GM19467 (cell line): ENCODE results near the gene CADM4.
"Not testable (repeated sequence)": the region's sequence is repeated elsewhere in the genome, so short reads cannot be mapped to it uniquely, and the experiment has no call there.

ENCODE experiments used
- ATAC-seq: cut with Tn5 transposase; IDR thresholded peaks from one replicate; pipeline ENCODE4 v1.9.1; 2021; ENCODE audit warnings: mild to moderate bottlenecking, moderate library complexity; ENCODE audit not compliant: unreplicated experiment

The CADM4 gene

DNA sequence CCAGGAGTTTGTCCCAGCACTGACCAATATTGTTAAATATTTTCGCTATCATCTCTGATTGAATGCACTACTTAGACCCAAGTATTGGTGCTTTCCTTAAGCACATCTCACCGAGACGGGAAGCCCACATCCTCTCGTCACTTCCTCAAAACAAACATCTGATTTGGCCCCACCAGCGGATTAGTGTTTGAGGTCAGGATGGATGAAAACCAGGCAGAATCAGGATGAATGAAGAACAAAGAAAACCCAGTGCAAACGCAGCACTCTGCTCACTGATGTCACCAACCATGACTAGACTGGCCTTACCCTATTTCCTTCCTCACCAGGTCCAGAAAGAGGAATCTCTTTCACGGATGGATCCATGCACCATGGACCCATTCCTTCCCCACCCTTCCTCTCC, 24.4 kb upstream of the CADM4 start:
- ATAC-seq = no peak

DNA sequence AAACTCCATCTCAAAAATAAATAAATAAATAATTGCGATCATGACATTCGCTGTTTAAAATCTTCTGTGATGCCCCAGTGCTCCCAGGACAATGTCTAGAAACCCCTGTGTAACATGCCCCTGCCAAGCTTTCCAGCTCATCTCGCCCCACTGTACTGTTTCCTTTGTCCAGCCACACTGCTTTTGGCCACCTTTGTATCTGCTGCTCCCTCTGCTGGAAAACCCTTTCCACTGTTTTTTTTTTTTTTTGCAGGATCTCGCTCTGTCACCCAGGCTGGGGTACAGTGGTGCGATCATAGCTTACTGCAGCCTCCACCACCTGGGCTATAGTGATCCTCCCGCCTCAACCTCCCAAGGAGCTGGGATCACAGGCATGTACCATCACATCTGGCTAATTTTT, 22.8 kb upstream of the CADM4 start:
- ATAC-seq = no peak

DNA sequence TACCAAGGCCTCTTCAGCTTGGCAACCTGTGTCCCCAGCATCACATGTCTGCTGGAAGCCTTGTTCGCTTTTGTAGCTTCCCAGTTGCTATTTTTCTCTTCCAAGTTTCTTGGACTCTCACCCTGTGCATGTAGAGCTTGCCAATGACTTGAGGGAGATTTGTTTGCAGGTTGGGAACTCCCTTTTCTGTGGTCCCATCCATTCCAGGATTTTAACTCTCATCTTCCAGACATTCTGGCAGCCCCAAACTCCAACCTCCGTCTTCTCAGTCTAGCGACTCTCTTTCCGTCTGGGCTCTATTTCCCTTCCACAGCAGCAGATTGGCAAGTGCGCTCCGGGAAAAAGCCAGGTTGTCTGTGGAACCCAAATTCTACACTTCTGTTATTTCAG, 21.3 kb upstream of the CADM4 start:
- no peak for ATAC-seq

DNA sequence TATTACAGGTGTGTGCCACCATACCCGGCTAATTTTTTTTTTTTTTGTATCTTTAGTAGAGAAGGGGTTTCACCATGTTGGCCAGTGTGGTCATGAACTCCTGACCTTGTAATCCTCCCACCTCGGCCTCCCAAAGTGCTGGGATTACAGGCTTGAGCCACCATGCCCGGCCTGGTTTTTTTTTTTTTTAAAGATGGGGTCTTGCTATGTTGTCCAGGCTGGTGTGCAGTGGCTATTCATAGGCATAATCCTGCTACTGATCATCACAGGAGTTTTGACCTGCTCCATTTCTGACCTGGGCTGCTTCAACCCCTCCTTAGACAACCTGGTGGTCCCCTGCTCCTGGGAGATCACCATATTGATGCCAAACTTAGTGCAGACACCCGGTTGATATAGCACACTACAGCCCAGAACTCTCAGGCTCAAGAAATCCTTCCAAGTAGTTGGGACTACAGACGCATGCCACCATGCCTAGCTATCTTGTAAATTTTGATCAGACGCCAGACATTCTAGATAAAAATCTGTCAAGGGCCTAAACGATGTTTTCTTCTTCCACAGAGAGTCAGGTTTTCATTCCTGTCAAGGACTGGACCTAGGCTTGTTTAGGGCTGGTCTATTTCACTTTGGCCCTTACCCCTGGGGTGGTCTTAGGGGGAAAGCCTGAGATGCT, 20.8 kb upstream of the CADM4 start:
- no peak for ATAC-seq

DNA sequence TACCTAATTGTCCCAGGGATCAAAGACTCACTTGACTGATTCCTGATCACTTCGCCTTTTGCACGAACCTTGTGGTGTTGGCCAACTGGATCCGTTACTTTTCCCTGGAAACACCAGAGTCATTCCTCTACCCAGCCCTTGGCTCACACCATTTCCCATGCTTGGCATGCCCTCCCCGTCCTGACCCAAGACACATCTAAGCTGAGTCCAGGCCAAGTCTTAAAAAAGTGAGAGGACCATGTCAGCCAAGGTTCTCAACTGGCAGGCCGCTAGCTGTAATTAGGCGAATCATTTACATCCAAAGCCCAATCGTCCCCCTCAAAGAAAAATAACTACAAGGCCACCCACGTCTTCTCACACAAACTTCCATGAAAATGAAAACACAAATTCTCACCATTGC, 18.8 kb upstream of the CADM4 start:
- ATAC-seq = no peak

DNA sequence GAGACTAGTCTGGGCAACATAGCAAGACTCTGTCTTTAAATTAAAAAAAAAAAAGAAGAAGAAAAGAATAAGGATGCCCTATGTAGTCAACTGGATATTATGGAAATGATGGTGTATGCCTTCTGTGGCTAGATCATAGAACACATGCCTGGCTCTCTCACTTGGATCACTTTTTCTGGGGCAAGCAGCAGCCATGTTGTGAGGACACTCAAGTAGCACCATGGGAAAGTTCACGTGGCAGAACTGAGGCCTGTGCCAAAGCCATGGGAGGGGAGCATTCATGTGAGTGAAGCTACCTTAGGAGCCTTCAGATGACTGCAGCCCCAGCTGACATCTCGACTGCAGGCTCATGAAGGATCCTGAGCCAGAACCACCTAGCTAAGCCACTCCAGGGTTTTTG, 18.4 kb upstream of the CADM4 start:
- ATAC-seq = no peak

DNA sequence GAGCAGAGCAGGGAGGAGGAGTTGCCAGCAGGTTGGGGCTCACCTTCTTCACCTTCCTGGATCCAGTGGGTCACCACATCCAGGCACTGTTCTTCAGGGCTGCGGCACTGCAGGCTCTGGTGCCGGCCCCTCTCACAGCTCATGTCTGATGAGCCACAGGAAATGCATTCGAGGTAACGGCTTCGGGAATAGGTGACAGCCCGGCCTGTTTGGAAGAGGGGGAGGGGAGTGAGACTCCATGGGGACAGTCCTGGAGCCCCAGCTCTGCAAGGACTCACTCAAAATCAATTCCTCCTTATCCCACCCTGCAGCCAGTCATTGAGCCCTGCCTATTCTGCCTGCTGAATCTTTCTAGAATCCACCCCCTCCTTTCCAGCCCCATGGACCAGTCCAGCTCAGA, 16.8 kb upstream of the CADM4 start:
- ATAC-seq = no peak

DNA sequence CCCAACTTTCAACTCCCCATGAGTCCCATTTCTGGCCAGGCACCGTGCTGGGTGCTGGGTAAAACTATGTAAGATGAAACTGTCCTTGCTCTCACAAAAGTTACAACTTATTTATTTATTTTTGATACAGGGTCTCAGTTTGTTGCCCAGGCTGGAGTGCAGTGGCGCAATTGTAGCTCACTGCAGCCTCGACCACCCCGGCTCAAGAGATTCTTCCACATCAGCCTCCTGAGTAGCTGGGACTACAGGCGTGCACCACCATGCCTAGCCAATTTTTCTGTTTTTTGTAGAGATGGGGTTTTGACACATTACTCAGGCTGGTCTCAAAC, 12.9 kb upstream of the CADM4 start:
- ATAC-seq = no peak

DNA sequence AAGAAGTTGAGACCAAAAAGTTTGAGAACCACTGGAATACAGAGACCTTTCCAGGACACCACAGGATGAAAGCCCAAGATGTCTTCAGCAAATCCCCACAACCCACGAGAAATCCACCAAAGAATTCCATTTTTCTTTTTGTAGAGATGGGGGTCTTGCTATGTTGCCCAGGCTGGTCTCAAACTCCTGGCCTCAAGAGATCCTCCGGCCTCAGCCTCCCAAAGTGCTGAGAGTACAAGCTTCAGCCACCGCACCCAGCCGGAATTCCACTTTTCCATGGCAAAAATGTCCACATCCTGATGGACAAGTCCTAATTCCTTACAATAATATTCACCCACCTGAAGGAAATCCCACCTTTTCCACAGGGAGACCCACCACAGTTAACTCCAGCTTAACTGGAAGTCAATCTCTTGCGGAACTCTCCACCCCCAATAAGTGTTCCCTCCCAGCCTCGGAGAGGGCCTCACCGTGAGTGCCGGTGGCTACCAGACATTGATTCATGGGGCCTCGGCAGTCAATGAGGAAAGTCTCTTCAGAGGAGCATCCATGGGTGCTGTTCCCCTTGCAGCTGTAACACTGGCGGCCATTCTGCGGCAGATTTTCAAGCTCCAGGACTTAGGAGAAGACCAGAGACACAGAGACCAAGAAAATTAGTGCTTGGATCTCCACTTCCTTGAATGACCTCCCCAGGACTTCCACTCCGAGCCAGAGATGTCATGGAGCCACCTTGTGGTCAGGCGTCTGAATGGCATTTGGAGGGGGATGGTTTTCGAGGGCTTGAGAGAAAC, 12.3 kb upstream of the CADM4 start:
- no peak for ATAC-seq

DNA sequence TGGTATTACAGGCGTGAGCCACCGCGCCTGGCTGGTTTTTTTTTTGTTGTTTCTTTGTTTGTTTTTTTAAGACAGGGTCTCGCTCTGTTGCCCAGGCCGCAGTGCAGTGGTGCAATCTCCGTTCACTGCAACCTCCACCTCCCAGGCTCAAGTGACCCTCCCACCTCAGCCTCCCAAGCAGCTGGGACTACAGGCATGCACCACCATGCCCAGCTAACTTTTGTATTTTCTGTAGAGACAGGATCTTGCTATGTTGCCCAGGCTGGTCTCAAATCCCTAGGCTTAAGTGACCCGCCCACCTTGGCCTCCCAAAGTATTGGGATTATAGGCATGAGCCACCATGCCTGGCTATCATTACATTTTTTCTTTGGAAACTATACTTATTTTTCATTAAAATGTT, 10.6 kb upstream of the CADM4 start:
- ATAC-seq = not testable (repeated sequence)

DNA sequence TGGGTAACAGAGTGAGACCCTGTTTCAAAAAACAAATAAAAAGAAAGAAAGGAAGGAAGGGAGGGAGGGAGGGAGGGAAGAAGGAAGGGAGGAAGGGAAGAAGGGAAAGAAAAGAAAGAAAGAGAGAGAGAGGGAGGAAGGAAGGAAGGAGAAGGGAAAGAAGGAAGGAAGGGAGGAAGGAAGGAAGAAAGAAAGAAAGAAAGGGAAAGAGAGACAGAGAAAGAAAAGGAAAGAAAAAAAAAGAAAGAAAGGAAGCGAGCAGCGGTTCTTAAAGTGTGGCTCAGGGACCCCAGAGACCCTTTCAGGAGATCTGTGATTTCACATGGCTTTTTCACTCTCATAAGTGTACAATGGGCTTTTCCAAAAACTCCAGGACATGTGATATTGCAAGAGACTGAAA, 9.9 kb upstream of the CADM4 start:
- ATAC-seq = no peak

DNA sequence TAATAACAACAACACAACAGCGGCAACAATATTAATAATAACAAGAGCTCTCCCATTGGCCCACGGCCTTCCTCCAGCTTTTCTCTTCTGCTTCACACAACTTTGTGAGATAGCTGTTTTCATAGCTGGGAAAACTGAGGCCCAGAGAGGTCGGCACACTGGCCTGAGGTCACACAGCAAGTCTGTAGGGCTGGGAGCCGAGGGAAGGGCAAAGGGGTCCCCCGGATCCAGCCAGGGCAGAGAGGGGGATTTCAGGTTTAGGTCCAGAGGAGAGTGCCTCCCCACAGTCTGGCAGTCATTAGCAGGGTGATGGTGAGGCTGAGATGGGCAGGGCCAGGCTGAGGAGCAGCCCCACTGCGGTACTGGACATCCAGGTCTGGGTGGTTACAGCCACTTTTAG, 9.0 kb upstream of the CADM4 start:
- no peak for ATAC-seq

DNA sequence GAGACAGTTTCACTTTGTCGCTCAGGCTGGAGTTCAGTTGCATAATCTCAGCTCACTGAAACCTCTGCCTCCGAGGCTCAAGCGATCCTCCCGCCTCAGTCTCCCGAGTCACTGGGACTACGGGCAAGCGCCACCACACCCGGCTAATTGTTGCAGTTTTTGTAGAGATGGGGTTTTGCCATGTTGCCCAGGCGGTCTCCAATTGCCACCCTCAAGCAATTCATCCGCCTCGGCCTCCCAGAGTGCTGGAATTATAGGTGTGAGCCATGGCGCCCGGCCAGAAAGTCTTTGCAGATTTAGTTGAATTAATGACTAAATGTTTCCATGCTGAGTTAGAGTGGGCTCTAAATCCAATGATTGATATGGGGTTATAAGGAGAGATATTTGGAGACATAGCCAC, 4.5 kb upstream of the CADM4 start:
- ATAC-seq = no peak

DNA sequence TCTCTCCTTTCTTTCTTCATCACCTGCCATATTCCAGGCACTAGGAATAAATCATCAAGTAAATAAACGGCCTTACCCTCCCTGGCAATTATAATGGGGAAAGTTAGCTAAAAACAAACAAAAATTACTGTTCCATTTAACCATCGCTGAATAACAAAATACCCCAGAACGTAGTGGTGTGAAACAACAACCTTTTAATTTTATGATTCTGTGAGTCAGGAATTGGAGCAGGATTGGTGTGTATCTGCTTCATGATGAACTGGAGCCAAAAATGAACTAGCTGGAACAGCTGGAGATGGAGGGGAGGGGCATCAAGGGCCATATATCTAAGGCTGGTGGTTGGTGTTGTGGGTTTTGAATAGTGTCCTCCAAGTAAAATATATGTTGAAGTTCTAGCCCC, 3.7 kb upstream of the CADM4 start:
- no peak for ATAC-seq

DNA sequence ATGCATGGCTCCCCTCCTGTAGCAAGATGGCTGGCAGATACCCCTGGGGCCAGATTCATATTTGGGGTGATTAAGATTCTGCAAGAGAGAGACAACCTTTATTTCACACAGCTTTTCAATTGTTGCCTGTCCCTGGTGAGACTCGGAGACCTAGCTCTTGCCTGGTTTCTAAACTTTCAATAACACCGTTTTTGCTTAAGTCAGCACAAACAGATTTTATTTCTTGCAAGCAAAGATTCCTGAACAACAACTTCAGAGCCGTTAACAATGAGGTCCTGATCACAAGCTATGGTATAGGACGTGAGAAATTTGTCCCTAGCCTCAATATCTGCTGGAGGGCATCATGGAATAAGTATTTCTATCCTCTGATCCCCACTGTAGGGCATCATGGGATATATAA, 2.9 kb upstream of the CADM4 start:
- ATAC-seq = no peak

DNA sequence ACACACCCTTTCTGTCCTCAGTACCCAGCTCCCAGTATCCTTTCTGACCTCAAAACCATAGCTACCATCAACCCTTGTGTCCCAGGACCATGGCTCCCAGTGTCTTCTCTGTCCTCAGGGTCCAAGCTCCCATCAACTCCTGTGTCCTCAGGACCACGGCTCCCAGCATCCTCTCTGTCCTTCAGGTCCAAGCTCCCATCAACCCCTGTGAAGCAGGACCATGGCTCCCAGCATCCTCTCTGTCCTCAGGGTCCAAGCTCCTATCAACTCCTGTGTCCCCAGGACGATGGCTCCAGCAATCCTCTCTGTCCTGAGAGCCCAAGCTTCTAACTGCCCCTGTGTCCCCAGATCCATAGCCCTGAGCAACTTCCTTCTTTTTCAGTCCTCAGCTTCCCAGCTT, 1.7 kb upstream of the CADM4 start:
- ATAC-seq = no peak

DNA sequence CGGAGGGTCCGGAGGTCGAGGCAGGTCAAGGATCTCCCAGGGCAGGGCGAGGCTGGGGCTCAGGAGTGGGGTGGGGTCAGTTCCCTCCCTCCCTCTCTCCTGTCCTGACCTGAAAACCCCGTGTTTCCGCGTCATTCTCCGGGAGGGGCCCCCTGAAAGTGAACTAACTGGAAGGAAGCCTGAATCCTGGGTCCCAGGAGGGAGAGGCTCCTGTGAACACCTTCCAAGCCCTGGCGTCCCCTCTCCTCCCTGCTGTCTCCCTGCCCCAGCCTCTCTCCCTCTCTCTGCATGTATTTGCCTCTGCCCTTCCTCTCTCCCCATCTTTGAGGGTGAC, 741 bp upstream of the CADM4 start:
- no peak for ATAC-seq

DNA sequence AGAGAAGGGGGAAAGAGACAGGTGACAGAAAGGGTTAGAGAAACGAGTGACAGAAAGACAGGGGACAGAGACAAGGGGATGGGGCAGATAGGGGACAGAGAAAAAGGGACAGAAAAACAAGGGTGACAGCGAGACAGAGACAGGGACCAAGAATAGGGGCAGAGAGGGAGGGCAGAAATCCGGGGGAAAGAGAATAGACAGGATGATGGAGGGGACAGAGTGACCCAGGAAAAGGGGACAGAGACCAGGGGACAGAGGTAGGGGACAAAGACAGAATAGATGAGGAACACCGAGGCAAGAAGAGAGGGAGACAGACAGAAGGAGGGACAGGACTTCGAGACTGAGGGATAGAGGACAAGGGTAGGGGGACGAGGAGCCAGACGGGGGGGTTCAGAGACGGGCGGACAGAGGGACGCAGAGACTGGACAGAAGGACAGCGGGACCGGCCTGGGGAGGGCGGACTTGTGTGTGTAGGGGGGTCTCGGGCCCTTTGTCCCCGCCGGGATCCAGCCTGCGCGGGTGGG, 593 bp downstream of the CADM4 start:
- ATAC-seq = no peak

DNA sequence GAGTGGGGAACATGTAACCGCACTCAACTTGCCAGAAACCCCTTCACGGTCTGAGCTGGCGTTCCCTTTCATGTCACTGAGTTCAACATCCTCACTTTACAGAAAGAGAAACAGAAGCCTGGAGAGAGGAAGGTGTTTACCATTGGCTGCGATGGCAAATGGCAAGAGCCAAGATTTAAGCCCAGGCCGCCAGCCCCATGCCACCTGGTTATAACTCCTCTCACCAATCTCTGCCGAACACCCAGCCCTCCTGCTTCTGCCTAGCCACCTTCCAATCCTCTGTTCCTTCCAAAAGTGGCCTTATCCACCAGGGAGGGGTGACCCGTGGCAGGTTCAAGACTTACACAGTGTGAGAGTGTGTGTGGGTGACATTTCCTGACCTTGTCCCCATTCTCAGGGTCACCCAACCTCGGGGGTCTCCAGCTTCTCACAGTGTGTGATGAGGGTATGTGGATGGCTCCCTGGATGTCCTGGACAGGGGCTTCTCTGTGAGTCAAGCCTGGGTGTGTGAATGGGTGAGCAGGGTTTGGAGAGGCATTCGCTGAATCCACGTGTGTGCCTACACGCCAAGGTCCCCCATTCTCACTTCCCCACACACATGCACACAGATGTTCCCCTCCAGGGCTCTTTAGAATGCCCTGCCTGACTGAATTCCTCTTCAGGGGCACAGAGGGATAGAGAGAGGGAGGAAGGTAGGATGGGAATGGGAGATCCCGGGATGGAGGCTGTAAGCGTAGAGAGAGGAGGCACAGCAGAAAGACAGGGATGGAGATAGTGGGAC, 1.2 kb downstream of the CADM4 start:
- ATAC-seq = no peak

DNA sequence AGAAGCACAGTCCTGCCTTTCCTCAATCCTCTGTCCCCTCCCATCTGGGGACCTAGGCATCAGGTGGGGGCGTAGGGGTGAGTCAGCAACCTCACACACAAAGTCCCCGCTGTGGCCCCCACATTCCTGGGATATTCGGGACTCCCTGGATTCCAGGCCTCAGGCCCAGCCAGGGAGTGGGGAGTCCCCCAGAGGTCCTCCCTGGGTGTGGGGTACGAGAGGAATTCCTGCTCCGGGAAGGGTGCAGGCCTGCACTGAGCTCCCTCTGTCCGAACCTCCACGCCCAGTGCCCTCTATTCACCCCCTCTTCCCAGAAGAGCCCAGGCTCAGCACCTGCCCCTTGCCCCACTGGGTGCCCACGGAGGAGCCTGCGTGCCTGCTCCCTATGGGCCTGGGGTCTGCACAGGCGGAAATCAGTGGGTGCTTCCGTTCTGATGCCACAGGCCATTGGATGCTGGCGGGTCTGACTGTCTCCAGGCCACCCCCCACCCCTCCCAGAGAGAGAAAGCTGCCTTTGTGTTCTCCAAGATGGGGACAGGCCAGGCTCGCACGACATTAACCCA, 3.4 kb downstream of the CADM4 start:
- ATAC-seq = no peak

DNA sequence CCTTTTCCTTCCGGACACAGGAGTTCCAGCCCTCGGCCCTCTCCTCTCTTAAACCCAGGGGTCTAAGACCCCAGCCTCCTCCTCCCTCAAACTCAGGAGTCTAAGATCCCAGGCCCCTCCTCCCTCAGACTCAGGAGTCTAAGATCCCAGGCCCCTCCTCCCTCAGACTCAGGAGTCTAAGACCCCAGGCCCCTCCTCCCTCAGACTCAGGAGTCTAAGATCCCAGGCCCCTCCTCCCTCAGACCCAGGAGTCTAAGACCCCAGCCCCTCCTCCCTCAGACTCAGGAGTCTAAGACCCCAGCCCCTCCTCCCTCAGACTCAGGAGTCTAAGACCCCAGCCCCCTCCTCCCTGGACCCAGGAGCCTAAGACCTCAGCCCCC, 4.1 kb downstream of the CADM4 start:
- ATAC-seq = not testable (repeated sequence)
